ENCODE measurements around the gene RGL1.

RGL1 gene

GRCh38 chr1:183893561-183894289 is 88.8 kb downstream of the RGL1 start:
- Histone ChIP-seq H3K27me3 (ENCODE audit: insufficient read depth, low read length, poor library complexity, severe bottlenecking) (no peaks in the 10 kb centered on the region), H3F3A (ENCODE audit: low read depth) (peaks cover 7% of the 10 kb centered on the region), H3K36me3 (ENCODE audit: insufficient read depth, low read length) (no peaks in the 10 kb centered on the region), H3K4me2 (ENCODE audit: low read depth, low read length, poor library complexity, severe bottlenecking) (no peak overlapping the region), H2AFZ (ENCODE audit: low read length) (no peak overlapping the region), H4K20me1 (ENCODE audit: insufficient read depth, low read length, poor library complexity, severe bottlenecking) (no peaks in the 10 kb centered on the region), H3K79me2 (ENCODE audit: insufficient read depth, low read length) (no peaks in the 10 kb centered on the region), H3K9me3 (ENCODE audit: insufficient read depth, low read depth, low read length) (no peaks in the 10 kb centered on the region), H3K4me3 (ENCODE audit: low read length, poor library complexity, severe bottlenecking) (no peak overlapping the region), H3K4me1 (ENCODE audit: insufficient read depth, low read length, poor library complexity, severe bottlenecking) (peaks cover 44% of the 10 kb centered on the region), H3K9me2 (replicated peaks; ENCODE audit: low read depth, low read length) (no peaks in the 10 kb centered on the region), H3K9ac (ENCODE audit: low read depth, low read length, poor library complexity, severe bottlenecking) (no peak overlapping the region)
- TF ChIP-seq, protein P1, sequence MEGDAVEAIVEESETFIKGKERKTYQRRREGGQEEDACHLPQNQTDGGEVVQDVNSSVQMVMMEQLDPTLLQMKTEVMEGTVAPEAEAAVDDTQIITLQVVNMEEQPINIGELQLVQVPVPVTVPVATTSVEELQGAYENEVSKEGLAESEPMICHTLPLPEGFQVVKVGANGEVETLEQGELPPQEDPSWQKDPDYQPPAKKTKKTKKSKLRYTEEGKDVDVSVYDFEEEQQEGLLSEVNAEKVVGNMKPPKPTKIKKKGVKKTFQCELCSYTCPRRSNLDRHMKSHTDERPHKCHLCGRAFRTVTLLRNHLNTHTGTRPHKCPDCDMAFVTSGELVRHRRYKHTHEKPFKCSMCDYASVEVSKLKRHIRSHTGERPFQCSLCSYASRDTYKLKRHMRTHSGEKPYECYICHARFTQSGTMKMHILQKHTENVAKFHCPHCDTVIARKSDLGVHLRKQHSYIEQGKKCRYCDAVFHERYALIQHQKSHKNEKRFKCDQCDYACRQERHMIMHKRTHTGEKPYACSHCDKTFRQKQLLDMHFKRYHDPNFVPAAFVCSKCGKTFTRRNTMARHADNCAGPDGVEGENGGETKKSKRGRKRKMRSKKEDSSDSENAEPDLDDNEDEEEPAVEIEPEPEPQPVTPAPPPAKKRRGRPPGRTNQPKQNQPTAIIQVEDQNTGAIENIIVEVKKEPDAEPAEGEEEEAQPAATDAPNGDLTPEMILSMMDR (conservative IDR thresholded peaks at IDR 0.05; ENCODE audit: low read length), result no peak
- TF ChIP-seq EZH2phosphoT487 (IDR thresholded peaks at IDR 0.05; ENCODE audit: borderline replicate concordance), result no peak

GRCh38 chr1:183894290-183894565 is 89.3 kb downstream of the RGL1 start:
- no peaks in the 10 kb centered on the region for H3K27me3 ChIP-seq (ENCODE audit: insufficient read depth, low read length, poor library complexity, severe bottlenecking)
- peaks cover 39% of the 10 kb centered on the region for H3K4me1 ChIP-seq (ENCODE audit: insufficient read depth, low read length, poor library complexity, severe bottlenecking)
- H2AFZ ChIP-seq (ENCODE audit: low read length), result no peak overlapping the region
- no peaks in the 10 kb centered on the region for H3K9me2 ChIP-seq (replicated peaks; ENCODE audit: low read depth, low read length)
- no peaks in the 10 kb centered on the region for H3K9me3 ChIP-seq (ENCODE audit: insufficient read depth, low read depth, low read length)
- H3K79me2 ChIP-seq (ENCODE audit: insufficient read depth, low read length), result no peaks in the 10 kb centered on the region
- no peak overlapping the region for H3K9ac ChIP-seq (ENCODE audit: low read depth, low read length, poor library complexity, severe bottlenecking)
- 0 out of 2 replicates have a peak, but pooled peaks cover 3% of the 10 kb centered on the region for H3F3A ChIP-seq (ENCODE audit: low read depth)
- H4K20me1 ChIP-seq (ENCODE audit: insufficient read depth, low read length, poor library complexity, severe bottlenecking), result no peaks in the 10 kb centered on the region
- H3K36me3 ChIP-seq (ENCODE audit: insufficient read depth, low read length), result no peaks in the 10 kb centered on the region
- H3K4me2 ChIP-seq (ENCODE audit: low read depth, low read length, poor library complexity, severe bottlenecking), result no peak overlapping the region
- TF ChIP-seq, protein P1 (conservative IDR thresholded peaks at IDR 0.05; ENCODE audit: low read length), result no peak
- TF ChIP-seq EZH2phosphoT487 (IDR thresholded peaks at IDR 0.05; ENCODE audit: borderline replicate concordance), result no peak
- no peak overlapping the region for H3K4me3 ChIP-seq (ENCODE audit: low read length, poor library complexity, severe bottlenecking)

- Histone ChIP-seq H3F3A (ENCODE audit: low read depth) (no peaks in the 10 kb centered on the region), H3K36me3 (ENCODE audit: insufficient read depth, low read length) (no peaks in the 10 kb centered on the region), H3K9me3 (ENCODE audit: insufficient read depth, low read depth, low read length) (no peaks in the 10 kb centered on the region), H3K9ac (ENCODE audit: low read depth, low read length, poor library complexity, severe bottlenecking) (no peak overlapping the region), H3K4me2 (ENCODE audit: low read depth, low read length, poor library complexity, severe bottlenecking) (no peak overlapping the region), H3K27me3 (ENCODE audit: insufficient read depth, low read length, poor library complexity, severe bottlenecking) (no peaks in the 10 kb centered on the region), H3K79me2 (ENCODE audit: insufficient read depth, low read length) (no peaks in the 10 kb centered on the region), H3K4me3 (ENCODE audit: low read length, poor library complexity, severe bottlenecking) (no peak overlapping the region), H3K9me2 (replicated peaks; ENCODE audit: low read depth, low read length) (no peaks in the 10 kb centered on the region), H3K4me1 (ENCODE audit: insufficient read depth, low read length, poor library complexity, severe bottlenecking) (peaks cover 16% of the 10 kb centered on the region), H4K20me1 (ENCODE audit: insufficient read depth, low read length, poor library complexity, severe bottlenecking) (no peaks in the 10 kb centered on the region), H2AFZ (ENCODE audit: low read length) (no peak overlapping the region)
- no peak for TF ChIP-seq EZH2phosphoT487 (IDR thresholded peaks at IDR 0.05; ENCODE audit: borderline replicate concordance)
- TF ChIP-seq, protein P1 (conservative IDR thresholded peaks at IDR 0.05; ENCODE audit: low read length), result no peak
Measured at GRCh38 chr1:183896466-183897048, 91.6 kb downstream of the RGL1 start.
